ENCODE measurements around the gene CD4.

Gene CD4

DNA sequence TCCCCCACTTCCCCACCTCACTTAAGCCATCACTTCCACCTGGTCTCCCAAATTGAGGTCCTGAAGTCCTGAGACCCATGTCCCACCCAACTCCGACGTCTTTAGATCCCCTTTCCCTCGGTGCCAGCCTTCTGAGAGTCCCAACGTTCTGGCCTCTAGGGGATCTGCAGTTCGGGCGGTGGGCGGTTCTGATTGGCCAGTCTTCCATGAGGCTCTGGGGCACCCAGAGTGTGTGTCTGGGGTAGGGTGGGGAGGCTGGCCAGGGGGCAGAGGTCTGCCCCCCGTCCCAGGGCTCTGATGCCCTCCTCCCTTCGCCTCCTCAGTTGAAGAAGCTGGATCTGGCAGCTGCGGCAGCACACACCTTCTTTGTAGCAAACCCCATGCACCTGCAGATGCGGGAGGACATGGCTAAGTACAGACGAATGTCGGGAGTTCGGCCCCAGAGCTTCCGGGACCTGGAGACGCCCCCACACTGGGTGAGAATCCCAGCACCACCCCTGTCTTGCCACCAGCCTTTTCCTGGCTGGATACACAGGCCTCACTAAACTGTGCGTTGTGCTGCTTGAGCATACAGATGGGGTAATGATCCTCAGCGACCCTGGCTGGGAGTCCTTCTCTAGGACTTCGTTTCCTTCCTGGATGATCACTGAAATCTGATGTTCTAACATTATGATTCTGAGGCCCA is 40.4 kb downstream of the CD4 start:
- DNase-seq = no peak

GRCh38 chr12:6830286-6830890 is 41.1 kb downstream of the CD4 start:
- DNase-seq = no peak

DNA sequence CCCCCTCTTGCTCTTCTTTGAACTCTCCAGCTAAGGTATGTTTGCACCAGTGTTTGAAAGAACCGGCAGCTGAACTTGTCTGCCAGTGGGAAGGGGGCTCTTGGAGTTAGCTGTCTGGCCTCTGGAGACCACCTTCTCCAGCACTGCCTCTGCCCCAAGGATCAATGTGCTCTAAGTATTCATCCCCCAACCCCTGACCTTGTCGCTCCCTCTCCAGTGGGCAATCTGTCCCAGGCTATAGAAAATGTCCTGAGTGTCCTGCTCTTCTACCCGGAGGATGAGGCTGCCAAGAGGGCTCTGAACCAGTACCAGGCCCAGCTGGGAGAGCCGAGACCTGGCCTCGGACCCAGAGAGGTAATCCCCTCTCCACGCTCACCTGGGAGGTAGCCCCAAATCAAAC is 41.7 kb downstream of the CD4 start:
- no peak for DNase-seq

GRCh38 chr12:6831450-6831995 is 42.2 kb downstream of the CD4 start:
- DNase-seq = no peak

- DNase-seq = no peak
Measured at GRCh38 chr12:6832125-6832524, 42.8 kb downstream of the CD4 start.

DNA sequence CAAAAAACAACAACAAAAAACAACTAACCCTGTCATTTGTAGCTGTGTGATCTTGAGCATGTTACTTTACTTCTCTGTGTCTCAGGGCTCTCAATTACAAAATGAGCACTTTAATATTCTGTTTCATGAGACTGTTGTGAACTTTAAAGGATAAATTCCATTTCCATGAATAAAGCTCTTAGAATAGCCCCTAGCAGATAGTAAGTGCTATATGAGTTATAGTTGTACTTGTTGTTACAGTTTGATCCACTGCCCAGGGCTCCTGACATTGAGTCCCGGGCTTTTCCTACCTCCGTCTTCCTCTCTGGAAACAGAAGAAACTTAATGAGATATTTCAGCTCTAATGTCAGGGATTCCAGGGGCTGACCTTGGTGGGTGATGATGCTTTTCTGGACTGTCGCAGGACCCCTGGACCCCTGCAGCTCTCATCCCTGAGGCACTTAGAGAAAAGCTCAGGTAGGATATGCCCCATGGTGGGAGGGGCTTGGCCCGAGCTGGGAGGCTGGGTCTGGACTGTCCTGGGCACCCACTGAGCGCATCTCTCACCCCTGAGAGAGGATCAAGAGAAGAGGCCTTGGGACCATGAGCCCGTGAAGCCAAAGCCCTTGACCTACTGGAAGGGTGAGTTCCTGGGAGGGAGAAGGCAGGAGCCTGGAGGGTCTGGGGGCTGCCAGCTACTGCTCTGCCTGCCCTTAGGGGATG is 44.0 kb downstream of the CD4 start:
- DNase-seq = no peak

- no peak for DNase-seq
Measured at GRCh38 chr12:6834254-6834653, 44.9 kb downstream of the CD4 start.

DNA sequence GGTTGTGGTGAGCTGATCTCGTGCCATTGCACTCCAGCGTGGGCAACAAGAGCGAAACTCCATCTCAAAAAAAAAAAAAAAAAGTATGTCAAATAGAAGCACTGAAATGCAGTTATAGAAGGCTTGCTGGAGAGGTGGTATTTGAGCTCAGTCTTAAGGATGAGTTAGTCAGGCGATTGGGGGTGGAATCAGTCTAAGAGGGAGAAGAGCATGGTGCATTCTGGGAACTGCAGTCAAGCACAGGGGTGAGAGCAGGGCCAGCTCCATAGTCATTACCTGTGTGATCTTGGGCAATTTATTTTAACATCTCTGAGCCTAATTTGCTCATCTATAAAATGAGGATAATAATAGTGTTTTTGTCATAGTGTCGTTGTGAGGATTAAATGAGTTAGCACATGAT is 45.5 kb downstream of the CD4 start:
- DNase-seq = no peak

DNA sequence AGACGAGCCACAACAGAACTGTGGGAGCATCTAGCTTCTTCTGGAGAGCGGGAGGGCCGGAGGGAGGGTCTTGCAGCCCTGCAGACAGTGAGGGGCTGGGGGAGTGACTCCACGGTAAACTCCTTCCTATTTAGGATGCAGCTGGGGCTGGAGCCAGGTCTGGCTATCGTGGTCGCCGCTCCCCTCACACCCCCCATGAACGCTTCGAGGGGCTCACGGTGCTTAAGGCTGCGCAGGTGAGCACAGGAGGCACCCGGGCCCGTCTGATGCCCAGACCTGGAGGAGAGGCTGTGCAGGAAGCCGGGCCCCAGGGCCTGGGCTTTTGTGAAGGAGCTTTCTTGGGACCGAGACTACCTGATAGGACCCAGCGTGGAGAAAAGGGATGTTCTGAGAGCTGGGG is 47.5 kb downstream of the CD4 start:
- no peak for DNase-seq

- DNase-seq = no peak
Measured at GRCh38 chr12:6837370-6838060, 48.2 kb downstream of the CD4 start.

DNA sequence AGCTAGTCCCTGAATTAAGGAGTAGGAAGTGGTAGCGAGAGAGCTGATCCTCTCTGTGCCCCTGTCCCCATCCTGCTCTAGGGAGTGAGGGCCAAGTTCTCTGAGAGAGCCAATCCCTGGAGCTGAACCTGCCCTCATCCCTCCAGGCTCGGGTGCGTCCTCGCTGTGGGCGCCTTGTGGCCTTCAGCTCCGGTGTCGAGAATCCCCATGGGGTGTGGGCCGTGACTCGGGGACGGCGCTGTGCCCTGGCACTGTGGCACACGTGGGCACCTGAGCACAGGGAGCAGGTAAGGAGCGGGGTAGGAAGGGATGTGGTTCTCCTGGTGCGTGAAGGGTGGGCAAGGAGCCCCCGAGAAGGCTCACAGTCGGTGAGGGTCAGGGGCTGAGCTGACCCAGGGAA is 49.5 kb downstream of the CD4 start:
- DNase-seq = no peak

- DNase-seq = no peak
Measured at GRCh38 chr12:6839482-6840201, 50.3 kb downstream of the CD4 start.

DNA sequence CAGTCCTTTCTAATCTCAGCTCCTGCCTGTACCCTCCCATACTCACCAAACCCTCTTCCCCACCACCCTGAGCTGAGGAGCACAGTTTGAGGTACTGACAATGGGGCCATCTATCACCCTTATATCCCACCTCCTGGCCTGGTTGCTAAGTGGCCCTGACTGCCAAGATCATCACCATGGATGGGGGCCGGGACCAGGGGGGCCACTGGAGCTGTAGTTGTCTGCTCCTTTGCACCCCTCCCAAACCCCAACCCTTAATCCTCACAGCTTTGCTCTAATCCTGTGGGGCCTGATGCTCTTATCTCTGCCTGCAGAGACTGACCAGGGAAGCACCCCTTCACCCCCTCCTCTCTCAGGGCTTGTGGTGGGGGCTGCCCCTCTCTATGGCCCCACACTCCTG is 51.0 kb downstream of the CD4 start:
- DNase-seq = no peak

GRCh38 chr12:6840761-6841515 is 51.6 kb downstream of the CD4 start, which contains the start of gene GNB3:
GNB3 (plus strand) TSS chr12:6840925; CDS start chr12:6841288, 363 bp downstream.
- no peak for DNase-seq

GRCh38 chr12:6842075-6842474 is 52.7 kb downstream of the CD4 start:
- DNase-seq = no peak

GRCh38 chr12:6843118-6843902 is 54.0 kb downstream of the CD4 start:
- DNase-seq = no peak

DNA sequence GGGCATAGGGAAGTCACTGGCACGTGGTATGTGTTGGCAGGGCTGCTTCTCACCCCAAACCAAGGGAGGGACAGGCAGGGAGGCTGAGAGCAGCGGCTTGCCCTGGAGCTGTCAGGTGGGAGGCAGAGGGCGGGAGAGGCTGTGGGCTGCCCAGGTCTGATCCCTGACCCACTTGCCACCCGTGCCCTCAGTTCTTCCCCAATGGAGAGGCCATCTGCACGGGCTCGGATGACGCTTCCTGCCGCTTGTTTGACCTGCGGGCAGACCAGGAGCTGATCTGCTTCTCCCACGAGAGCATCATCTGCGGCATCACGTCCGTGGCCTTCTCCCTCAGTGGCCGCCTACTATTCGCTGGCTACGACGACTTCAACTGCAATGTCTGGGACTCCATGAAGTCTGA is 56.1 kb downstream of the CD4 start:
- DNase-seq = no peak

- DNase-seq = no peak
Measured at GRCh38 chr12:6846316-6846869, 57.1 kb downstream of the CD4 start.

DNA sequence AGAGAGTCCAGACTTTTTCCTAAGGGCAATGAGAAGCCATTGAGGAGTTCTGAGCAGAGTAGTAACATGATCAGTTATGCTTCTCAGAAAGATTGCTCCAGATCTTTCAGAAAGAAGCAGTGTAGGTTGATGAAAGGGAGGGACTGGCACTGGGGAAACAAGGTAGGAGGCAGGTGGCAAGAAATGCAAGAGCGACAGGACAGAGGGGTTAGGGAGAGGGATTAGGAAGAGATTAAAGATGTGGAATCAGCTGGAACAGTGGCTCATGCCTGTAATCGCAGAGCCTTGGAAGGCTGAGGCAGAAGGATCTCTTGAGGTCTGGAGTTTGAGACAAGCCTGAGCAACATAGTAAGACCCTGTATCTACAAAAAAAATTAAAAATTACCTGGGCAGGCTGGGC is 58.3 kb downstream of the CD4 start:
- no peak for DNase-seq

GRCh38 chr12:6849427-6849826 is 60.1 kb downstream of the CD4 start:
- no peak for DNase-seq

All from CD4-positive, alpha-beta T cell treated with Interleukin-17A for 4 hours (primary cell).